Measurements from ENCODE around the gene CASP12.

Gene CASP12

DNA sequence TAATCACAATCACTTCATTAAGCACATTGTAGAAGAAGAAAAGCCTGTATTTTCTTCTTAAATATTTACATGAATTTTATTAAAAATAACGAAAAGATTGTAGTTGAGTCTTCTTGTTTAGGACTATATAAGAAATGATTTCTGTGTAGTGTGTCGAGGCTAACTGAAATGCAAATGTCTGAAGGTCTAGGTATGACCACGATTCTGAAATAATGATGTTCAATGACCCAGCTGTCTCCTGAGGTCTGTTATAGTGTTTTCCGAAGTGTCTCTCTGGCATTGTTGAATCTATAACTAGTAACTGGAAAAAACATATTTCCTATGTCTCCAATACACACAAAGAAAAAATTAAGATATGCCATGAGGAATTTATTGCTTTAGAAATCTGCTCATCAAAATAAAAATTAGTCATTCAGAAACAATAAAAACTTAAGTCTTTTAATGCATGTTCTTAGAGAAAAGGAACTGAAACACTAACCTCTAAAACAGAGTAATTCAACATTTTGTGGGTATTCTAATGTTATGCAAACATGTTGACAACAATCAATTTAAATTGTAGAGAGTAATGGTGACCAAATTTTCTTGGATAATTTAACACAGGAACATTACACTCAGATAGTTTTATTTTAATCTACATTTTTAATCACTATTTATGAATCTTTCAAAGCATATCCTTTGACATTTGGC, 55.0 kb downstream of the CASP12 start:
- H3K4me1 ChIP-seq (ENCODE audit: control insufficient read depth in 1 of 2, insufficient read depth in 1 of 2, low read depth in 1 of 2, low read length in 1 of 2), result peaks cover 0 to 3% of the 10 kb centered on the region in 2 experiments
- H3K36me3 ChIP-seq, result no peaks in the 10 kb centered on the region
- H3K27me3 ChIP-seq, result no peaks in the 10 kb centered on the region
- TF ChIP-seq, protein P1, sequence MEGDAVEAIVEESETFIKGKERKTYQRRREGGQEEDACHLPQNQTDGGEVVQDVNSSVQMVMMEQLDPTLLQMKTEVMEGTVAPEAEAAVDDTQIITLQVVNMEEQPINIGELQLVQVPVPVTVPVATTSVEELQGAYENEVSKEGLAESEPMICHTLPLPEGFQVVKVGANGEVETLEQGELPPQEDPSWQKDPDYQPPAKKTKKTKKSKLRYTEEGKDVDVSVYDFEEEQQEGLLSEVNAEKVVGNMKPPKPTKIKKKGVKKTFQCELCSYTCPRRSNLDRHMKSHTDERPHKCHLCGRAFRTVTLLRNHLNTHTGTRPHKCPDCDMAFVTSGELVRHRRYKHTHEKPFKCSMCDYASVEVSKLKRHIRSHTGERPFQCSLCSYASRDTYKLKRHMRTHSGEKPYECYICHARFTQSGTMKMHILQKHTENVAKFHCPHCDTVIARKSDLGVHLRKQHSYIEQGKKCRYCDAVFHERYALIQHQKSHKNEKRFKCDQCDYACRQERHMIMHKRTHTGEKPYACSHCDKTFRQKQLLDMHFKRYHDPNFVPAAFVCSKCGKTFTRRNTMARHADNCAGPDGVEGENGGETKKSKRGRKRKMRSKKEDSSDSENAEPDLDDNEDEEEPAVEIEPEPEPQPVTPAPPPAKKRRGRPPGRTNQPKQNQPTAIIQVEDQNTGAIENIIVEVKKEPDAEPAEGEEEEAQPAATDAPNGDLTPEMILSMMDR (IDR thresholded peaks at IDR 0.05), result no peak
- no peaks in the 10 kb centered on the region for H3K9me3 ChIP-seq
- H3K4me3 ChIP-seq (ENCODE audit: low read depth in 1 of 2, low read length in 1 of 2), result no peak overlapping the region
- no peak overlapping the region for H3K27ac ChIP-seq

DNA sequence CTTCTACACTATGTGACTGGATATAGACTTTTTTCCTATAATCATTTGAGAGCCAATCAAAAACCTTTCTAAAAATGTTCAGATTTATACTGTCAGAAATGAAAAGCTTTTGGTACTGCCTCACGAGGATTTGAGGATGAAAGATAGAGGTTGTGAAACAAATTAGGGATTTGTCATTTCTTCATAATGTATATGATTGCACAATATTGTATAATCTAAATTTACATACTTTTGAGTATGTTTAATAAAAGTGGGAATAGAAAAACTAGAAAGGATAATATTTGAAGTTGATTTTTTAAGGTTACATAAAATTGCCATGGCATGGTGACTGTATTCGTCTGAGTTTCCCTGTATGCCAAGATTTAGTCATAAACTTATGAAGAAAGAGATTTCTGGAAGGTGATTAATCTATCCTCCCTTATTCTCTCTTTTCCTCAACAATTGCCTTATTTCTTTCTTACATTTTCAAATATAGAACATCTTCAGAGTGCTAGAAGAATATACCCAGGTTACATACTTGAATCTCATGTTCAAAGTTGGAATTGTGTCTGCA, 56.2 kb downstream of the CASP12 start:
- Histone ChIP-seq H3K4me3 (ENCODE audit: low read depth in 1 of 2, low read length in 1 of 2) (no peak overlapping the region), H3K27ac (no peak overlapping the region), H3K36me3 (no peaks in the 10 kb centered on the region), H3K27me3 (no peaks in the 10 kb centered on the region), H3K4me1 (ENCODE audit: control insufficient read depth in 1 of 2, insufficient read depth in 1 of 2, low read depth in 1 of 2, low read length in 1 of 2) (peaks cover 0 to 3% of the 10 kb centered on the region in 2 experiments), H3K9me3 (no peaks in the 10 kb centered on the region)
- TF ChIP-seq, protein P1 (IDR thresholded peaks at IDR 0.05), result no peak

DNA sequence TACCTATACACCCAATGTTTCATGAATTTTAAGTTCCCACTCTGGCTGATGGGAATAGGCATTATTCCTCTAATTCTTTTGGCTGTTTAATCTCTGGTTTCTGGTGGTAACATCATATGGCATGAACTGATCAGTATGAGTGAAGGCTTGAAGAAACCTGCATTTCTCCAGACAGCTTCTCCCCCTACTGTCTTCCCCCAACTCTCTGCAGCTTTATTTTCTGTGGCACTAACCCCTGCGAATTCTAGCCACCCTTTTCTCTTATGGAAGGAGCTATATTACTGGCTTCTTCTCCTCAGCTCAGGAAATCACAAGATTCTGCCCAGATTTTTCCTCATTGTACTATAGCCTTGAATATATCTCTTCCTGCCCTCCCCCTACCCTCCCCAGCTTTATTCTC, 57.1 kb downstream of the CASP12 start:
- Histone ChIP-seq H3K36me3 (no peaks in the 10 kb centered on the region), H3K27ac (no peak overlapping the region), H3K4me1 (ENCODE audit: control insufficient read depth in 1 of 2, insufficient read depth in 1 of 2, low read depth in 1 of 2, low read length in 1 of 2) (peaks cover 0 to 3% of the 10 kb centered on the region in 2 experiments), H3K4me3 (ENCODE audit: low read depth in 1 of 2, low read length in 1 of 2) (no peak overlapping the region), H3K9me3 (no peaks in the 10 kb centered on the region), H3K27me3 (no peaks in the 10 kb centered on the region)
- TF ChIP-seq, protein P1 (IDR thresholded peaks at IDR 0.05), result no peak

DNA sequence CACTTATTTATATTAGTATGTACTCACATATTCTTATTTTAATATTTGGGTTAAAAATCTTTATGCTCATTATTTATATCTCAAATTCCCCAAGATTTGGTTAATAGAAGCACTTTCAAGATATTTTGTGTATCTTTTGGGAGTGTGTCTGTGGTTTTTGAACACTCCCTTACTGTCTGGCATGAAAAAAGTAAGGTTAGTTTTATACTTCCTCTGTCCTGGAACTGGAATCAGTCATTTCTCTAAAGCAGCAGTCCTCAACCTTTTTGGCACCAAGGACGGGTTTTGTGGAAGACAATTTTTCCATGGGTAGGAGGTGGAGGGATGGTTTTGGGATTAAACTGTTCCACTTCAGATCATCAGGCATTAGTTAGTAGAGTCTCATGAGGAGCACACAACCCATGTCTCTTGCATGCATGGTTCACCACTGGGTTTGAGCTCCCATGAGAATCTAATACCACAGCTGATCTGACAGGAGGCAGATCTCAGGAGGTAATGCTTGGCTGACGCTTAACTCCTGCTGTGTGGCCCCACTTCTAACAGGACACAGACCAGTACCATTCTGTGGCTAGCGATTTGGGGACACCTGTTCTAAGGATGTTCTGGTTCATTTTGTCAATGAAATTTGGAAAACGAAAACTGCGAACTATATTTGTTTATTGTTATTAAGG, 60.2 kb downstream of the CASP12 start:
- no peaks in the 10 kb centered on the region for H3K27me3 ChIP-seq
- no peaks in the 10 kb centered on the region for H3K9me3 ChIP-seq
- no peaks in the 10 kb centered on the region for H3K36me3 ChIP-seq
- no peaks in the 10 kb centered on the region for H3K4me1 ChIP-seq (ENCODE audit: control insufficient read depth in 1 of 2, insufficient read depth in 1 of 2, low read depth in 1 of 2, low read length in 1 of 2)
- H3K4me3 ChIP-seq (ENCODE audit: low read depth in 1 of 2, low read length in 1 of 2), result no peak overlapping the region
- no peak overlapping the region for H3K27ac ChIP-seq
- TF ChIP-seq, protein P1 (IDR thresholded peaks at IDR 0.05), result no peak

DNA sequence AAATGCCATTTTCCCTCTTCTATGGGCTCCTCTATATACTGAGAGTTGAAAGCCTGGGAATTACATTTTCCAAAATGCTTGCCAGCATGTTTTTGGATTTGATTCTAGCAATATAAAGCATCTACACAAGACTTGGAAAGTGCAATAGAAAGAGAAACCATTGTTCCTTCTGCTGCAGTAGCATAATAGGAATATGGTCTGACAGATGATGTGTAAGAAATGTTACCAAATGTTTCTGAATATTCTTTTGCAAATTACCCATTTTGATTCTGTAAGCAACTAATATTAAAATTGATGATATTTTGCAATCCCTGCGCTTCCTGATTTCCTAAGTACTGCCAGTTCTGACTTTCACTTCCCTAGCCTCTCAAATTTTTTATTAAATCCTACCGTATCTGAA, 61.6 kb downstream of the CASP12 start:
- Histone ChIP-seq H3K27ac (no peak overlapping the region), H3K27me3 (no peaks in the 10 kb centered on the region), H3K9me3 (no peaks in the 10 kb centered on the region), H3K4me1 (ENCODE audit: control insufficient read depth in 1 of 2, insufficient read depth in 1 of 2, low read depth in 1 of 2, low read length in 1 of 2) (no peaks in the 10 kb centered on the region), H3K4me3 (ENCODE audit: low read depth in 1 of 2, low read length in 1 of 2) (no peak overlapping the region), H3K36me3 (no peaks in the 10 kb centered on the region)
- TF ChIP-seq, protein P1 (IDR thresholded peaks at IDR 0.05), result no peak
